ENCODE data around the gene PRRC1.

PRRC1 gene

DNA sequence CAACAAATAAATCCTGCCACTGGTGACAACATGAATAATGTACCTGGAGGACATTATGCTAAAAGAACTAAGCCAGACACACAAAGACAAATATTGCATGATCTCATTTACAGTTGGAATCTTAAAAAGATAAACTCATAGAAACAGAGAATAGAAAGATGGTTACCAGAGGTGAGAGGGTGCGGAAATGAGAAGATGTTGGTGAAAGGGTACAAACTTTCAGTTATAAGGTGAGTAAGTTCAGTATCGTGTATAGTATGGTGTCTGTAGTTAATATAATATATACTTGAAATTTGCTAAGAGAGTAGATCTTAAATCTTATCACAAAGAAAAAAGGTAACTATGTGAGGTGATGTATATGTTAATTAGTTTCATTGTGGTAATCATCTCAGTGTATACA lies 63.3 kb downstream of the PRRC1 start:
- DNase-seq (ENCODE audit: low read depth, low spot score) = no peak

DNA sequence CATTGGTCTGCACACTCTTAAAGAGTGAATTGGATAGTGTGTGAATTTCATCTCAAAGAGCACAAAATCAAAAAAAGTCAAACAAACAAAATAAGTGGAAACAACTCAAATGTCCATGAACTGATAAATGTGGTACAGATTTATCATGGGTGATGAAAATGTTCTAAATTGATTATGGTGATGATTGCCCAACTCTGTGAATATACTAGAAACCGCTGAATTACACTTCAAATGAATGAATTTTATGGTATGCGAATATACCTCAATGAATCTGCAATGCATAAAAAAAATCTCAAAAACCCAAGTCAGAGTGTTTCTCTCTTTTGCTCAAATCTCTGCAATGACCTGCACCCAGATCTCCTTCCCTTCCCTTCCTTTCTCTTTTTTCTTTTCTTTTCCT lies 64.0 kb downstream of the PRRC1 start:
- no peak for DNase-seq (ENCODE audit: low read depth, low spot score)

DNA sequence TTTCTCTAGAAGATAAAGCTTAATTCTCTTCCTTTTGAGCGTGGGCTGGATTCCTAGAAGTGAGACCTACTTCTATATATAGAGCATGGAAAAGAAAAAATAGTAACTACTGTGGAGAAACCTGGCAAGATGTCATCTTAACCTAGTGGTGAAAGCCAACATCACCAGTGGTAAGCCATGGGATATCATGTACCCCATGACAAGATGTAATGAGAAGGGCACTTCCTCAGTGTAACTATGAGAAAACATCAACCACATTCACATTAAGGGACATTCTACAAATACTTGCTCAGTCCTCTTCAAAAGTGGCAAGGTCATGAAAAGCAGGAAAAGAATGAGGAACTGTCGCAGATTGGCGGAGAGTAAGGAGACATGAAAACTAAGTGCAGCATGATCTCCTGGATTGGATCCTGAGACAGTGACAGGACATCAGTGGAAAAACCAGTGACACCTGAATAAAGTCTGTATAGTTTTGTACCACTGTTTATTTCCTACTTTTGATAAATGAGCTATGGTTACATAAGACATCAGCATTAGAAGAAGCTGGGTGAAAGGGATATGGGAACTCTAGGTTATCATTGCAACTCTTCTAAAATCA lies 65.4 kb downstream of the PRRC1 start:
- DNase-seq (ENCODE audit: low read depth, low spot score) = no peak

- no peak for DNase-seq (ENCODE audit: low read depth, low spot score)
Measured at GRCh38 chr5:127583866-127584265, 66.4 kb downstream of the PRRC1 start.

- no peak for DNase-seq (ENCODE audit: low read depth, low spot score)
Measured at GRCh38 chr5:127585661-127586060, 68.2 kb downstream of the PRRC1 start.

- no peak for DNase-seq (ENCODE audit: low read depth, low spot score)
Measured at GRCh38 chr5:127586066-127586770, 68.8 kb downstream of the PRRC1 start.

GRCh38 chr5:127586811-127587210 lies 69.4 kb downstream of the PRRC1 start:
- DNase-seq (ENCODE audit: low read depth, low spot score) = no peak

DNA sequence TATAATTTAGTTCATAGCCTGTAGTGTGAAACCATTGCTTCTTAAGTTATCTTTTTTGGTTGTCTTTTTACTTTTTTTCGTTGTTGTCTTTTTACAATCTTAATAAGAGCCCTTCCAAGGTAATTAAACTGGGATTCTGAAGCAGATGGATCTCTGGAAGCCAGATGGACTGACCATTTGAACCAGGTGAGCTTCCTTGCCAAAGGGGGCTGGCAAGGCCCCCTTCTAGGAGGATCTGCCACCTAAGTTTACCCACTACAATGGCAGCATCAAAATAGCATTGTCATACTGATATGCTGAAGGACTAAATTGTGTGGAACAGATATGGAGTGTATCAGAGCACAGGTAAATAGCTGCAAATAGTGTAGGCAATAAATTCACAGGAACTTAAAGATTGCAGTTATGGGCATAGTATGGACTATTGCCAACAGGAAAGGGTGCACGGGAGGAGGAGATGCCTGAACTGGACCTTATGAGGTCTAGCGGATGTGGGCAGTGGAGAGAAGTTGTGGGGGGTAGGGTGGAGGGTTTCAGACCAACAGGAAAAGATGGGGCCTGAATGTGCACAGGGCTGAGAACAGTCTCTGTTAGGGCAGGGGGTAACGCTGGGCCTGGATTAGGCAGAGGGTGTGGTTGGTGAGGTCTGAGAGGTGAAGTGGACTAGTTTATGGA lies 69.9 kb downstream of the PRRC1 start:
- DNase-seq (ENCODE audit: low read depth, low spot score) = no peak

DNA sequence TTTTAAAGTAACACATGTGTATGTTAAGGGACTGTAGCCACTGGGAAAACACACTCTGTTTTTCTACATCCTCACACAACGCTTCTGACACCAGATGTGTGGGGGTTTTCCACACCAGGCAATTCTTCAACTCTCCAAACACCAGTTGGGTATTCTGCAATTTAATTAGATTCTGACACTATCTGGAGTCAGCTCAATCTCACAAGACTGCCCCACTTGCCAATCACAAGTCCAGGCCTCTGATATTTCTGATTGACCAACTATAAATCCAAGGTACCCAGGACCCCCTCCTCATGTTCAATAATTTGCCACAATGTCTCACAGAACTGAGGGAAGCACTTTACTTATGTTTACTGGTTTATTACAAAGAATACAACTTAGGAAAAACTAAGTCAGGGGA lies 70.9 kb downstream of the PRRC1 start:
- no peak for DNase-seq (ENCODE audit: low read depth, low spot score)

- DNase-seq (ENCODE audit: low read depth, low spot score) = no peak
Measured at GRCh38 chr5:127589309-127590030, 72.0 kb downstream of the PRRC1 start.

- DNase-seq (ENCODE audit: low read depth, low spot score) = no peak
Measured at GRCh38 chr5:127590156-127590722, 72.8 kb downstream of the PRRC1 start.

- DNase-seq (ENCODE audit: low read depth, low spot score) = no peak
Measured at GRCh38 chr5:127595484-127596368, 78.3 kb downstream of the PRRC1 start.

GRCh38 chr5:127596501-127596900 lies 79.1 kb downstream of the PRRC1 start:
- DNase-seq (ENCODE audit: low read depth, low spot score) = no peak

DNA sequence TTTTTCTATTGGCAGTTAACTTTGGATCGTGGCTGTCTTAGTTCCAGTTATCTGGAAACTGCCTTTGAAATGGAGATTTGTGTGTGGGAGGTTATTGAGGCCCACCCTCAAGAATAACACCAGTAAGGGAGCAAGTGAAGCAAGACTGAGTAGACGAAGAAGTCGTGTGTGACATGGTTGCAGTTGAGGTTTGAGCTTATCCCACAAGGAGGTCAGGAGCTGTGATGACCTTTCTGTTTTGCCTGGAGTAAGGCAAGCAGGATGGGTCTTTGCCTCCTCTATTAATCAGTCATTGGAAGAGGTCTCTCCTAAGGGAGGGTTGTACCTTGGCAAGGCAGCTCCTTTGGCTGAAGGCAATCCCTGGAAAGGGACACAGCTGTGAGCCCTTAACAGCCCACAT lies 81.9 kb downstream of the PRRC1 start:
- no peak for DNase-seq (ENCODE audit: low read depth, low spot score)

- no peak for DNase-seq (ENCODE audit: low read depth, low spot score)
Measured at GRCh38 chr5:127599847-127600246, 82.4 kb downstream of the PRRC1 start.

GRCh38 chr5:127601111-127601510 lies 83.7 kb downstream of the PRRC1 start:
- DNase-seq (ENCODE audit: low read depth, low spot score) = no peak

- DNase-seq (ENCODE audit: low read depth, low spot score) = no peak
Measured at GRCh38 chr5:127601601-127602000, 84.2 kb downstream of the PRRC1 start.

- DNase-seq (ENCODE audit: low read depth, low spot score) = no peak
Measured at GRCh38 chr5:127602481-127602880, 85.0 kb downstream of the PRRC1 start.

- no peak for DNase-seq (ENCODE audit: low read depth, low spot score)
Measured at GRCh38 chr5:127602896-127603844, 85.7 kb downstream of the PRRC1 start.

Data from activated CD4-positive, CD25-positive, alpha-beta regulatory T cell treated with anti-CD3 and anti-CD28 coated beads, Interleukin-2, amount 50 U/mL, for 16 hours (primary cell).